HG02642 (cell line): ENCODE measurements around the gene L3MBTL4.
"Not testable (repeated sequence)": the region's sequence is repeated elsewhere in the genome, so short reads cannot be mapped to it uniquely, and the experiment has no call there.

Experiments used
- ATAC-seq: cut with Tn5 transposase; IDR thresholded peaks from one replicate; pipeline ENCODE4 v1.9.1; 2021; ENCODE audit warnings: mild to moderate bottlenecking; ENCODE audit not compliant: unreplicated experiment, poor library complexity

Gene L3MBTL4

GRCh38 chr18:6132751-6133368, 281.9 kb downstream of the L3MBTL4 start:
- no peak for ATAC-seq

GRCh38 chr18:6120820-6121279, 293.9 kb downstream of the L3MBTL4 start:
- no peak for ATAC-seq

GRCh38 chr18:6119761-6120160, 294.9 kb downstream of the L3MBTL4 start:
- no peak for ATAC-seq

GRCh38 chr18:6118080-6118479, 296.6 kb downstream of the L3MBTL4 start:
- no peak for ATAC-seq

GRCh38 chr18:6115710-6116109, 299.0 kb downstream of the L3MBTL4 start:
- ATAC-seq = no peak

- no peak for ATAC-seq
Measured at GRCh38 chr18:6113650-6114049, 301.1 kb downstream of the L3MBTL4 start.

GRCh38 chr18:6111726-6112125, 303.0 kb downstream of the L3MBTL4 start:
- ATAC-seq = no peak

GRCh38 chr18:6109743-6110142, 305.0 kb downstream of the L3MBTL4 start:
- no peak for ATAC-seq

GRCh38 chr18:6107794-6108193, 306.9 kb downstream of the L3MBTL4 start:
- ATAC-seq = no peak

GRCh38 chr18:6106091-6106685, 308.5 kb downstream of the L3MBTL4 start:
- ATAC-seq = no peak

GRCh38 chr18:6103741-6104140, 311.0 kb downstream of the L3MBTL4 start:
- no peak for ATAC-seq

- ATAC-seq = no peak
Measured at GRCh38 chr18:6096730-6097129, 318.0 kb downstream of the L3MBTL4 start.

- ATAC-seq = no peak
Measured at GRCh38 chr18:6088432-6088831, 326.3 kb downstream of the L3MBTL4 start.

GRCh38 chr18:6086731-6087130, 328.0 kb downstream of the L3MBTL4 start:
- ATAC-seq = no peak

- no peak for ATAC-seq
Measured at GRCh38 chr18:6079406-6079805, 335.3 kb downstream of the L3MBTL4 start.

GRCh38 chr18:6078877-6079276, 335.8 kb downstream of the L3MBTL4 start:
- no peak for ATAC-seq

- ATAC-seq = not testable (repeated sequence)
Measured at GRCh38 chr18:6072423-6072822, 342.3 kb downstream of the L3MBTL4 start.

GRCh38 chr18:6069539-6069938, 345.2 kb downstream of the L3MBTL4 start:
- no peak for ATAC-seq

- no peak for ATAC-seq
Measured at GRCh38 chr18:6069103-6069502, 345.6 kb downstream of the L3MBTL4 start.

- ATAC-seq = no peak
Measured at GRCh38 chr18:6060149-6060548, 354.6 kb downstream of the L3MBTL4 start.

- ATAC-seq = no peak
Measured at GRCh38 chr18:6059551-6059950, 355.2 kb downstream of the L3MBTL4 start.

GRCh38 chr18:6058941-6059340, 355.8 kb downstream of the L3MBTL4 start:
- no peak for ATAC-seq
